ENCODE measurements around the gene USP34.
"Not testable (repeated sequence)": the region's sequence is repeated elsewhere in the genome, so short reads cannot be mapped to it uniquely, and the experiment has no call there.

Gene USP34

GRCh38 chr2:61149074-61149473 lies 321.8 kb downstream of the USP34 start:
- TF ChIP-seq, protein P1, sequence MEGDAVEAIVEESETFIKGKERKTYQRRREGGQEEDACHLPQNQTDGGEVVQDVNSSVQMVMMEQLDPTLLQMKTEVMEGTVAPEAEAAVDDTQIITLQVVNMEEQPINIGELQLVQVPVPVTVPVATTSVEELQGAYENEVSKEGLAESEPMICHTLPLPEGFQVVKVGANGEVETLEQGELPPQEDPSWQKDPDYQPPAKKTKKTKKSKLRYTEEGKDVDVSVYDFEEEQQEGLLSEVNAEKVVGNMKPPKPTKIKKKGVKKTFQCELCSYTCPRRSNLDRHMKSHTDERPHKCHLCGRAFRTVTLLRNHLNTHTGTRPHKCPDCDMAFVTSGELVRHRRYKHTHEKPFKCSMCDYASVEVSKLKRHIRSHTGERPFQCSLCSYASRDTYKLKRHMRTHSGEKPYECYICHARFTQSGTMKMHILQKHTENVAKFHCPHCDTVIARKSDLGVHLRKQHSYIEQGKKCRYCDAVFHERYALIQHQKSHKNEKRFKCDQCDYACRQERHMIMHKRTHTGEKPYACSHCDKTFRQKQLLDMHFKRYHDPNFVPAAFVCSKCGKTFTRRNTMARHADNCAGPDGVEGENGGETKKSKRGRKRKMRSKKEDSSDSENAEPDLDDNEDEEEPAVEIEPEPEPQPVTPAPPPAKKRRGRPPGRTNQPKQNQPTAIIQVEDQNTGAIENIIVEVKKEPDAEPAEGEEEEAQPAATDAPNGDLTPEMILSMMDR (IDR thresholded peaks at IDR 0.05; ENCODE audit: low read length, missing control alignments), result no peak
- no peak overlapping the region for H3K4me3 ChIP-seq (replicated peaks; ENCODE audit: low read depth, low read length)
- no peak for DNase-seq (ENCODE audit: low read depth)

- H3K4me3 ChIP-seq (replicated peaks; ENCODE audit: low read depth, low read length); DNase-seq (ENCODE audit: low read depth): not testable (repeated sequence)
Measured at GRCh38 chr2:61148091-61148490, 322.8 kb downstream of the USP34 start.

- peak overlapping the region; percentile 93 for H3K4me3 ChIP-seq (replicated peaks; ENCODE audit: low read depth, low read length)
- DNase-seq (ENCODE audit: low read depth), result no peak
- TF ChIP-seq, protein P1 (IDR thresholded peaks at IDR 0.05; ENCODE audit: low read length, missing control alignments), result no peak
Measured at GRCh38 chr2:61145990-61146389, 324.9 kb downstream of the USP34 start.

DNA sequence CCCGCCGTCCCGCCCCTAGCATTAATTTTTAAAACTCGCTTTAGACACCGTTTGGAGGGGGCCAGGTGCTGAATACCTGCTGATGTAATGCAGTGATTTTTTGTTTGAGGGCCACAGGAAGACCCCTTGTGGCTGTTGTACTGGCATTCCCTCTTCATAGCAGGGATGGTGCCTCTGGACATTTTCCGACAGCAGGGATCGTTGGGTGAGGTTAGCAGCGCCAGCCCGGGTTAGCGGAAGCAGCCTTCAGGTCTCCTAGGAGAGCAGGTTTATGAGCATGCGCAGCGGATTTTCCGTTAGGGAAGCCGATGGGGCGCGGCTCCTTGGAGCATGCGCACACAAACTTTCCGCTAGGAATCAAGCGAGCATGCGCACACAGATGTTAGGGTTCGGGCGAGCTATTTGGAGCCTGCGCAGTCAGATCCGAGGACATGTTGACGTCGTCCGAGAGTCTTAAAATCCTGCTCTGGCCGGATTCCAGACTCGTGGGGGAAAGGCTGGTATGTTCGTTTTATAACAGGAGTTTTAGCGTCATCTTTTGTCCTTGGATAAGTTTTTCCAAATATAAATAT lies 326.1 kb downstream of the USP34 start:
- TF ChIP-seq, protein P1 (IDR thresholded peaks at IDR 0.05; ENCODE audit: low read length, missing control alignments), result no peak
- DNase-seq (ENCODE audit: low read depth), result peak; percentile 99
- peak overlapping the region; percentile 93 for H3K4me3 ChIP-seq (replicated peaks; ENCODE audit: low read depth, low read length)

DNA sequence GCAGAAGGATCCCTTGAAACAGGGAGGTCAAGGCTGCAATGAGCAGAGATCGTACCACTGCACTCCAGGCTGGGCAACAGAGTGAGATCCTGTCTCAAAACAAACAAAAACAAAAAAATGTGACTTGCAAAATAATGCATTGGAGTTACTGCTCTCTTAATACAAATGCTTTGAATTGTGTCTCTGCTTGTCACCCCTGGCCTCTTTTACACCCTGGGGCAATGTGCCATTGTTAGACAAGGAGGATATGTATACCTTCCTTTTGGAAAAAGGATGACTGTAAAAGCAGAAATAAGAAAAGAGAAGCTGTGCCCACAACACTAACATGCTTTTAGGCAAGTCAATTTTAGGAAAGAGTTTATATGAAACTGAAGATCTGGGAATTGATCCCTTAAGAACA lies 329.7 kb downstream of the USP34 start:
- DNase-seq (ENCODE audit: low read depth), result no peak
- no peak overlapping the region for H3K4me3 ChIP-seq (replicated peaks; ENCODE audit: low read depth, low read length)
- TF ChIP-seq, protein P1 (IDR thresholded peaks at IDR 0.05; ENCODE audit: low read length, missing control alignments), result no peak

- TF ChIP-seq, protein P1 (IDR thresholded peaks at IDR 0.05; ENCODE audit: low read length, missing control alignments), result no peak
- H3K4me3 ChIP-seq (replicated peaks; ENCODE audit: low read depth, low read length), result no peak overlapping the region
- no peak for DNase-seq (ENCODE audit: low read depth)
Measured at GRCh38 chr2:61138859-61139258, 332.0 kb downstream of the USP34 start.

Measured in fibroblast of pulmonary artery (primary cell).